HG03064 (cell line): ENCODE results near the gene ATP2A3.
"Not testable (repeated sequence)": the region's sequence is repeated elsewhere in the genome, so short reads cannot be mapped to it uniquely, and the experiment has no call there.

ENCODE experiments used
- ATAC-seq: cut with Tn5 transposase; IDR thresholded peaks from one replicate; pipeline ENCODE4 v1.9.1; 2021; ENCODE audit warnings: low read depth; ENCODE audit not compliant: unreplicated experiment

Gene ATP2A3

GRCh38 chr17:3992370-3992769, 28.1 kb upstream of the ATP2A3 start:
- ATAC-seq = no peak

- ATAC-seq = not testable (repeated sequence)
Measured at GRCh38 chr17:3991699-3992098, 27.5 kb upstream of the ATP2A3 start.

- no peak for ATAC-seq
Measured at GRCh38 chr17:3990386-3991127, 26.3 kb upstream of the ATP2A3 start.

- ATAC-seq = no peak
Measured at GRCh38 chr17:3989041-3989886, 25.0 kb upstream of the ATP2A3 start.

GRCh38 chr17:3988297-3989040, 24.2 kb upstream of the ATP2A3 start:
- ATAC-seq = no peak

- no peak for ATAC-seq
Measured at GRCh38 chr17:3986939-3987335, 22.7 kb upstream of the ATP2A3 start.

- ATAC-seq = no peak
Measured at GRCh38 chr17:3986270-3986938, 22.2 kb upstream of the ATP2A3 start.

- no peak for ATAC-seq
Measured at GRCh38 chr17:3985846-3986245, 21.6 kb upstream of the ATP2A3 start.

GRCh38 chr17:3983606-3984484, 19.6 kb upstream of the ATP2A3 start:
- ATAC-seq = no peak

GRCh38 chr17:3982541-3983017, 18.3 kb upstream of the ATP2A3 start:
- no peak for ATAC-seq

- no peak for ATAC-seq
Measured at GRCh38 chr17:3982113-3982512, 17.9 kb upstream of the ATP2A3 start.

GRCh38 chr17:3981455-3981854, 17.2 kb upstream of the ATP2A3 start:
- no peak for ATAC-seq

GRCh38 chr17:3980381-3981014, 16.3 kb upstream of the ATP2A3 start:
- no peak for ATAC-seq

GRCh38 chr17:3979290-3979611, 15.0 kb upstream of the ATP2A3 start:
- no peak for ATAC-seq

- no peak for ATAC-seq
Measured at GRCh38 chr17:3978421-3979289, 14.4 kb upstream of the ATP2A3 start.

- no peak for ATAC-seq
Measured at GRCh38 chr17:3977387-3977786, 13.2 kb upstream of the ATP2A3 start.

- no peak for ATAC-seq
Measured at GRCh38 chr17:3976675-3977171, 12.5 kb upstream of the ATP2A3 start.

- ATAC-seq = no peak
Measured at GRCh38 chr17:3974980-3975379, 10.7 kb upstream of the ATP2A3 start.
